ENCODE results near the gene CEACAM16.

DNA sequence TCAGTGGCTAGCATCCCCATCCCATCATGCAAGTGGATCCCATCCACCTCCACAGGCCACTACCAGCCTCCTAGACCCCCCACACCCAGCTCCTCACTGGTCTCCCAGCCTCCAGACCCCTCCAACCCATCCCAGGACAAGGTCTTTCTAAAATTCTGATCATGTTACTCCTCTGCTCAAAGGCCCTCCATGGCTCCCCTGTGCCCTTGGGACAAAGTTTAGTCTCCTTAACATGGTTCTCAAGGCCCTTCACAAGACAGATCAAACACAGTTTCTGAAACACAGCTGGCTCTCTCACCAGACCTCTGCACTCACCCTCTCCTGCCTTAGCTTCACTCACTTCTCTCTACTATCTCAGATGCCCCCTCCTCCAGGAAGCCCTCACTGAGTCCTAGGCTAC, 18.4 kb upstream of the CEACAM16 start:
- TF ChIP-seq TAF1 (IDR thresholded peaks at IDR 0.05; ENCODE audit: borderline replicate concordance, insufficient read depth, low read length) = no peak
- no peak for TF ChIP-seq SIN3A (IDR thresholded peaks at IDR 0.05; ENCODE audit: borderline replicate concordance, insufficient read depth, low read length)
- TF ChIP-seq POLR2AphosphoS5 (IDR thresholded peaks at IDR 0.05; ENCODE audit: low read depth, low read length) = no peak
- TF ChIP-seq, protein P1, sequence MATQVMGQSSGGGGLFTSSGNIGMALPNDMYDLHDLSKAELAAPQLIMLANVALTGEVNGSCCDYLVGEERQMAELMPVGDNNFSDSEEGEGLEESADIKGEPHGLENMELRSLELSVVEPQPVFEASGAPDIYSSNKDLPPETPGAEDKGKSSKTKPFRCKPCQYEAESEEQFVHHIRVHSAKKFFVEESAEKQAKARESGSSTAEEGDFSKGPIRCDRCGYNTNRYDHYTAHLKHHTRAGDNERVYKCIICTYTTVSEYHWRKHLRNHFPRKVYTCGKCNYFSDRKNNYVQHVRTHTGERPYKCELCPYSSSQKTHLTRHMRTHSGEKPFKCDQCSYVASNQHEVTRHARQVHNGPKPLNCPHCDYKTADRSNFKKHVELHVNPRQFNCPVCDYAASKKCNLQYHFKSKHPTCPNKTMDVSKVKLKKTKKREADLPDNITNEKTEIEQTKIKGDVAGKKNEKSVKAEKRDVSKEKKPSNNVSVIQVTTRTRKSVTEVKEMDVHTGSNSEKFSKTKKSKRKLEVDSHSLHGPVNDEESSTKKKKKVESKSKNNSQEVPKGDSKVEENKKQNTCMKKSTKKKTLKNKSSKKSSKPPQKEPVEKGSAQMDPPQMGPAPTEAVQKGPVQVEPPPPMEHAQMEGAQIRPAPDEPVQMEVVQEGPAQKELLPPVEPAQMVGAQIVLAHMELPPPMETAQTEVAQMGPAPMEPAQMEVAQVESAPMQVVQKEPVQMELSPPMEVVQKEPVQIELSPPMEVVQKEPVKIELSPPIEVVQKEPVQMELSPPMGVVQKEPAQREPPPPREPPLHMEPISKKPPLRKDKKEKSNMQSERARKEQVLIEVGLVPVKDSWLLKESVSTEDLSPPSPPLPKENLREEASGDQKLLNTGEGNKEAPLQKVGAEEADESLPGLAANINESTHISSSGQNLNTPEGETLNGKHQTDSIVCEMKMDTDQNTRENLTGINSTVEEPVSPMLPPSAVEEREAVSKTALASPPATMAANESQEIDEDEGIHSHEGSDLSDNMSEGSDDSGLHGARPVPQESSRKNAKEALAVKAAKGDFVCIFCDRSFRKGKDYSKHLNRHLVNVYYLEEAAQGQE (IDR thresholded peaks at IDR 0.05; ENCODE audit: insufficient read depth in 1 of 2, low read depth in 2 of 2, low read length in 2 of 2) = no peak
- TF ChIP-seq FOXP2 (optimal IDR thresholded peaks at IDR 0.05; ENCODE audit: borderline replicate concordance, extremely low read depth, extremely low read length, insufficient read depth) = no peak

Measured in PFSK-1 (cell line).